Ramos (cell line): Measurements from ENCODE around the gene KHDRBS2.

Experiments
- in situ Hi-C: fragments of 300-500 bp; cut with MboI; formaldehyde crosslinking; loops from one replicate; pipeline ENCODE4 v1.14.3; 2022; ENCODE audit warnings: low sequenced_read_pairs; ENCODE audit not compliant: unreplicated experiment

KHDRBS2 gene

DNA sequence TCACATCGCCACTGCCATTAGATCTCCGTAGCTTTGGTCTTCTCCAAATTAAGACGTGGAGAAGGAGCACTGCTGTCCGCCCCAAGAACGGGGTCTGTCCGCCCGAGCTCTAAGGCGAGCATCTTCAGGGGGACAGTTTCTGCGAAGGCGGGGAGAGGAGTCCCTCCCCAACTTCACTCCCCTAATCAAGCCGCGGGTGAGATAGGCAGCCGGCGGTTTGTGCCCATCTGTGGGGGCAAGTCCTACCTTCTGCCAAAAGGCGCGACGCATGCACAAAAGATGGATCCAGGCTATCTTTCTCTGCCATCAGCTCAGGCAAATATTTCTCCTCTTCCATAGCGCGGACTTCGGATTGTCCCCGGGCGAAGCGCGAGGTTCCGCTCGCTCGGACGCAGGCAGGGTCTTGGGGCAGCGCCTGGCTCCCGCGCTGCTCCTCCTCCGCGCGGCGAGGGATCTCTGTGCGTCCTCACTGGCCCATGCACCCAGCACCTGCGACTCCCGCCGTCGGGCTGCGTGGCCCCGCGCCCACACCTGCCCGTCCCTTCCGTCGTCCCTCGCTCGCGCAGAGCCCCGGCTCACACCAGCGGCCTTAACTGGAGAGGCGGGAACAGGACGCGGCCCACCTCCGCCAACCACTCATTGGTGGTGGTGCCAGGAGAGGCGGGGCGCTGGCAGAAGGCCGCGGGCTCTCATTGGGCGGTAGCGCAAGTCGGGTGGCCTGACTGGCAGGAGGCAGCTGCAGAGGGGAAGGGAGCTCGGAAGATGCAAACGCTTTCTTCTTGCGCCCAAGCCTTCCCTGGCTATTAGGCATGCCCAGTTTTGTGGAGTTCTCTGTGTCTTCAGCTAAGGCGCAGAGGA is at the start of gene KHDRBS2:
Gene KHDRBS2, minus strand, starts transcription at position 614 of the 858 bp plus-strand sequence.
- in situ Hi-C loops, result no loop called here

GRCh38 chr6:62328607-62329006 is 42.6 kb upstream of the KHDRBS2 start:
- in situ Hi-C loops, result no loop called here

DNA sequence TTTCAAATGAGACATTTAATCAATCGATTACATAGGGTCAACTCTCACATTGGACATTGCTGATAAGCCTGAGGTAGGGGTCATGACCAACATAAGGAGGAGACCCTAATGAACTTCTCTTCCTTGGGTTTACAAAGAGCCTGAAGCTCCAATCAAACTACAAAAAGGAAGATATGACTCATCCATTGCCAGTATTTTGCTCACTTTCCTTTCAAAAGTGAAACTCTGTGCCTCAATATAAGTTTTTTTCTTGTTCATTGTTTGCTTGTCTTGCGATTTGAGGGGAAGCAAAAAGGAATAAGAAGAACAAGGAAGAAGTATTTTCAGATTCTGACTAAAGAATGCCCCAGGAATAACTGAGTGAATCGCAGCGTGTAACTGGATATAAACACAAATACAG is 38.8 kb upstream of the KHDRBS2 start:
- in situ Hi-C loops, result no loop called here

GRCh38 chr6:62323818-62324431 is 37.9 kb upstream of the KHDRBS2 start:
- in situ Hi-C loops, result no loop called here

DNA sequence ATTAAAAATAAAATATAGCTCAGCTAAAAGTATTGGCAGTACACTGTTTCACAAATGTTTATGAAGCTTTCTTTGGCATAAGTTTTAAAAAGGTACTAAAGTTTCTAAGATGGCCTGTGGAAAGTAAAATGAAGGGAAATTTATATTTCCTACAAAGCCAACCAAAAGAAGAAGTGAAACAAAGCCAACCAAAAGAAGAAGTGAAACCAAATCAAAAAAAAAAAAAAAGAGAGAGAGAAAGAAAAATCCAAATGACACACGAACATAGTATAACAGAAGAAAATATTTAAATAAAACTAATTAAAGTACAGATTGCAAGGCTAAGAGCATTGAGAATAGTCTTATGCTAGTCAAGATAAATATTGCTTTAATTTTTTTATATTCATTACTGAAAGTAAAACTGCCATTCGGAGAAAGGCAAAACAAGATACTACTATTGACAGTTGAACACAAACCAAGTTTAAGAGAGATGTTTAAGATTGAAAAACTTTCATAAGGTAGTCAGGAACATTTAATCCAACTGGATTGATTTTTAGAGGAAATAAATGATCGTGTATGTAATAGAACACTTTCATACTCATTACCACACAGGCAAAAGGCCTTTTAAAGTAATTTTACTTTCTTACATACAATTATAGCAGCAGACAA is 12.8 kb upstream of the KHDRBS2 start:
- in situ Hi-C loops, result no loop called here

- in situ Hi-C loops, result no loop called here
Measured at GRCh38 chr6:62296541-62296940, 10.5 kb upstream of the KHDRBS2 start.

DNA sequence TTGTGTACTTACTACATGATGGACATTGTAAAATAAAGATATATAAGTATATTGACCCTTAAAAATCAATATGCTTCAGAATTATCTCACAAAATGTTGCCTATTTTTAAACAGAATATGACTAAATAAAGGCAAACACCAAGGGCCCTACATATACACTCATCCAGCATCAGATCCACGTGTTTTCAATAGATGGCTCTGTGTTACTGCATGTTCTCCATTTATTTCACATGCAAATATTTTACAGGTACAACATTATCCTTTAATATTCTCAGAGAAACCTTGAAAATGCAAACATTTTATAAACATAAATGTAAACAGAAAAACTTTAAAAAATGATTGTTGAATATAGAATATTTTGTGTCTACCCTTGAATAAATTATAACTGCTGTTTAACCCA is 2.9 kb upstream of the KHDRBS2 start:
- in situ Hi-C loops, result no loop called here

- in situ Hi-C loops, result no loop called here
Measured at GRCh38 chr6:62288562-62288961, 2.5 kb upstream of the KHDRBS2 start.

DNA sequence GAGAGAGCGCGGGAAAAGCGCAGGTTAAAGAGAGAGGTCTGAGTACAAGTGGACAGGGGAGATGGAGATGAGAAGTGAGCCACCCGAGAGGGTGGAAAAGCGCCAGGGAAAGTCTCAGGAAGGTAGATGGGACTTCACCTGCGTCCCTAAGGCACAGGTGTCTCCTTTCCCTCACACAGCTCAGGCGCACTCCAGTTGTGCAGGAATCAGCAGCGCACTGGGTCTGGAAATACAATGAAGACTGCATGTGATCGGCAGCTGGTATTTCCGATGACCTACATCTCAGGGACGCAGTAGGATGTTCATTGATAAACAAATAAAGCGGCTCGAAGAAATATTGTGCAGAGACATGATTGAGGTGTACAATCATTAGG is 432 bp upstream of the KHDRBS2 start:
- in situ Hi-C loops, result no loop called here

DNA sequence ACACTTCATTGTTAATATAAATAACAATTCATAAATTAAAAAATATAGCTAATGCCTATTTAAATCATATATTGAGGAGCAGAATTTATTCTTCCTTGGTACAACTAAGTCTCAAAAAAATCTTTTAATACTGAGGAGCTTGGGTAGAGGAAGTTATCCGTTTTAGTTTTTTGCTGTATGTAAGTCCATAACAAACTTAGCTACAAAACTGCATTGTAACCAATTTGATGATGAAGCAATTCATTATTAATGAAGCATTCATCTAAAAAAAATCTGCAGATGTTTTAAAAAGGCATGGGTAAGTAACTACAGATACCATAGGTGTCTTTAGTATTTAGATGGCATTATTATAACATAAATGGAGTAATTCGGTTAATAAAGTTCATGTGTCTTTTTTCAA is 1.3 kb downstream of the KHDRBS2 start:
- in situ Hi-C loops, result no loop called here

DNA sequence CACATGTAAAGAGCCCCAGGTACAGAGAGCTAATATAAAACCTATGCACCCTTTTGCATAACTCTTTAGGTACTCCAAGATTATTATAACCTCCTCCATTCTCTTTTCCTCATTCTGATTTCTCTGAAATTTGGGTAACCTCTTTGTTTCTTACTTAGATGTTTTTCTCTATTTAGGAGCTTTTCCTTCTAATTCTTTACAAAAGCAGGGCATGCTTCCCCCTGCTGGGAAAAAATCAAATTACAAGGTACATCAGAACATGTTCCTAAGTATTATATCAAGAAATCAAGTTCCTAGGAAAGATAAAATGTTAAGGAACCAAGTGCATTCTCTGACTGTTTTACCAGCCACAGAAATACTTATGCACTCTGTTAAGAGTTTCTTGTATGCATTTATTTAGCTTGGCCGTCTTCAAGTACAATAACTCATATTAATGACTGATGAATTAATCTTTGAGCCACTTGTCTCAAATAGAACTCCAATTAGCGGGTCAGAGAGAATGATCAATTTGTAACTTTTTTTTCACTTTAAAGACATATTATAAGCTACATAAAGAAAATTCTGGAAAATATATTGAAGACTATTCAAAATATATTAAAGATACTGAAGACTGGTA is 2.1 kb downstream of the KHDRBS2 start:
- in situ Hi-C loops, result no loop called here

- in situ Hi-C loops, result no loop called here
Measured at GRCh38 chr6:62283365-62283764, 2.7 kb downstream of the KHDRBS2 start.

- in situ Hi-C loops, result no loop called here
Measured at GRCh38 chr6:62280099-62280498, 5.9 kb downstream of the KHDRBS2 start.

DNA sequence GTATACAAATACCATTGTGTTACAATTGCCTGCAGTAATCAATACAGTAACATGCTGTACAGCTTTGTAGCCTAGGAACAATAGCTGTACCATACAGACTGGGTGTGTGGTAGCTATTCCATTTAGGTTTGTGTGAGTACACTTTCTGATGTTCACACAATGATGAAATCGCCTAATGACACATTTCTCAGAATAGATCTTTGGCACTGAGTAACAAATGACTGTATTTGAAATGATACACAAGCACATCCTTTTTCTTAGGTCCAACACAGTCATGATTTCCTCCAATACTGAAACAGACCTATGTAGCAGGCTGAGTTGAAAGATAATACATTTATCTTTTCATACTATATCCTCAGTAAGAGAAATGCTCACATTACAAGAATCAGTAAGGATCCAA is 13.9 kb downstream of the KHDRBS2 start:
- in situ Hi-C loops, result no loop called here

DNA sequence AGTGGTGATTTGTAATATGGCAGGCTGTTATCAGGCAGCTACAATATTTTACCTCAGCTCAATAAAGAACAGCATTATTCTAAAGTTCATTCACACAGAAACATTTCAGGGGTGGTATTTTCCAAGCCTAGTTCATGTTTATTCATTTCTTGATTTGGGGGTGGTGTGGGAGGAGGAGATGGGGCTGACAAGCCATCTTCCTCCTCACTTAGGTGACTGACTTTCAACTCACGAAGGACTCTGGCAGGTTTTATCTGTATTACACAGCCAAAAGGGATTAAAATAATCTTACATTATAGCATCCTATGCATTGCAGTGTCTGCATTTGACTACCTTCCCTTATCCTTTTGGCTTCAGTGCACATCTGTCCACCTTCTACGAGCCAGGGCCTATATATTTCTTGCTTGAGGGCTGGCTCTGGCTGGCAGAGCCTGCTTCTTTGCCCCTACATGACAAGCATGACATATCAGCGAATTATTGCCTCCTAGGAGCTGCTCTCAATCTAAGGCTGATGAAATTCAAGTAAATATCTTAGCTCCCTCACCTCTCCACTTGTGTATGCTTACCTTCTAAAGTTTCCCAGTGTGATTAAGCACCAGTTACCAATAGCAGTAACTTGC is 20.0 kb downstream of the KHDRBS2 start:
- in situ Hi-C loops, result no loop called here

- in situ Hi-C loops, result no loop called here
Measured at GRCh38 chr6:62262283-62262682, 23.7 kb downstream of the KHDRBS2 start.

GRCh38 chr6:62246087-62246486 is 39.9 kb downstream of the KHDRBS2 start:
- in situ Hi-C loops, result no loop called here

DNA sequence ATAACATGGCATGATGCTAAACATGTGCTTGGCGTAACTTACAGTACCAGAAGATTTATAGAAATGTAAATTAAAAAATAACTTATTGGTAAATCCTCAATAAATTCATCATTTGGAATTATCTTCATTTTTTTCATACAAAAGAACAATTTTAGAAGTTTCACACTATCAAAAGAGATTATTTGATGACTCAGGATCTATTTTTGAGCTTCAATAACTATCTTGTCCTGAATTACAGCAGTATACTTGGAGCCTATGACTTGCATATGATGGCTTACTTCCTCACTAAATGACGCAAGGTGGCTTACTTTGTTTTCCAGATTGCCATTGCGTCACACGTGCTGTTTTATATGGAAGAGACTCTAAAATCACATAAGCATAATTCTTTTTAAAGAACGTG is 49.2 kb downstream of the KHDRBS2 start:
- in situ Hi-C loops, result no loop called here

DNA sequence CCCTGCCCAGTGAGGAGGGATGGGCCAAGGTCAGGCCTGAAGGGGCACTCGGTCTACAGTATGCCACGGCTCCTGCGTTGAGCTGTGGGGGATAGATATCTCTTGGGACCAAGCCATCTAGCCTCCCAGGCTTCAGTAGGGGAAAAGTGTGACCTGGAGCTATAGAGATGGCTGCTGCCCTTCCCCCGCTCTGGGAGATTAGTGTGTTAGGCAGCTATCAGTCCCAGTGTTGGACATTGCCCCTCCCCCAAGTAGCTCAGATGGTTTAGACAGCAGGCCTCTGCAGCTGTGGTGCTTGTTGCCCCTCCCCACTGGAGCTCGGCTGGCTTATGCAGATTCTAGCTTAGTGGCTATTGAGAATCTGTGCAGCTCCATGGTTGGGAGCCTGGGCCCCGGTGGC is 56.8 kb downstream of the KHDRBS2 start:
- in situ Hi-C loops, result no loop called here

- in situ Hi-C loops, result no loop called here
Measured at GRCh38 chr6:62217866-62218265, 68.2 kb downstream of the KHDRBS2 start.

DNA sequence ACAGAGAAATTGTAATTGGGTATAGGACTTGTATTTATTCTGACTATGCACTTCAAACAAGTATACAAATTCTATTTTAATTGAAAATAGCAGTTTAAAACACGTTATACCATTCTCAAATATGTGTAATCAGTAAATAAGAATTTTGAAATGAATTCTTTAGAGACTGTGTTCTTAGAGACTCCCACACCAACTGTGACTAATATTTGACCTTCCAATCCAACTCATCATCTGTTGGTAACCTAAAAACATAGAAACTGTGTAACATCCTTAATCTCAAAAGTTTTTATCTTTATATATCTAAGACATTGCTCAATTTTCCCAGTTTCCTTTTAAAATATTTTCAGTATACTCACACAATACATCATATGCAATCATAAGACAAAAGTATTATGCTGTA is 83.9 kb downstream of the KHDRBS2 start:
- in situ Hi-C loops, result no loop called here
